ENCODE measurements around the gene ANKS1A.

ANKS1A gene

GRCh38 chr6:35043381-35044130 lies 154.5 kb downstream of the ANKS1A start:
- no peak for DNase-seq

DNA sequence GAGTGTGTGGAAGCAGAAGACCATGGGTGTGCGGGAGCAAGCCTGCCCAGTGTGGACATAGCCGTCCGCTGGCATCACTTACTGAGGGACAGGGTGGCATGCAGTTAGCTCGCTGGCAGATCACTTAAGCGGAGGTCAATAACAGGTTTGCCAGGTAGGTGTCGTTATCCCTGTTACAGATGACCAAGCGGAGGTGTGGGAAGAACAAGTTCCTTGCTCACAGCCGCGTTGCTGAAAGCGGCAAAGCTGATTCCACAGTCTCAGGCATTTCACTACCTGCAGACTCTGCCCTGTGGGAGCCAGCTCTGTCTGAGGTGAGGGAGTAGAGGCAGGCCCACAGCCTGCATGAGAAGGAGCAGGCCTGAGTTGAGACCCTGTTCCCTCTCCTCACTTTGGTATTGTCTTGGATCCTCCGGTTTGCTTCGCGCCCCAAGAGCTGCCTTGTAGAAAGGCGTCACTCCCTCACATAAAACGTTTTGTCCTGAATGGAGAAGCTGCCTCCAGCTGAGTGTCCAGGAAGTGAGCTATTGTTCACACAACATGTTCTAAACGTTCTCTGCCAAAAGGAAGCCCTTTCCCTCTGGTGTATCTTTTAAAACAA lies 155.2 kb downstream of the ANKS1A start:
- no peak for DNase-seq

DNA sequence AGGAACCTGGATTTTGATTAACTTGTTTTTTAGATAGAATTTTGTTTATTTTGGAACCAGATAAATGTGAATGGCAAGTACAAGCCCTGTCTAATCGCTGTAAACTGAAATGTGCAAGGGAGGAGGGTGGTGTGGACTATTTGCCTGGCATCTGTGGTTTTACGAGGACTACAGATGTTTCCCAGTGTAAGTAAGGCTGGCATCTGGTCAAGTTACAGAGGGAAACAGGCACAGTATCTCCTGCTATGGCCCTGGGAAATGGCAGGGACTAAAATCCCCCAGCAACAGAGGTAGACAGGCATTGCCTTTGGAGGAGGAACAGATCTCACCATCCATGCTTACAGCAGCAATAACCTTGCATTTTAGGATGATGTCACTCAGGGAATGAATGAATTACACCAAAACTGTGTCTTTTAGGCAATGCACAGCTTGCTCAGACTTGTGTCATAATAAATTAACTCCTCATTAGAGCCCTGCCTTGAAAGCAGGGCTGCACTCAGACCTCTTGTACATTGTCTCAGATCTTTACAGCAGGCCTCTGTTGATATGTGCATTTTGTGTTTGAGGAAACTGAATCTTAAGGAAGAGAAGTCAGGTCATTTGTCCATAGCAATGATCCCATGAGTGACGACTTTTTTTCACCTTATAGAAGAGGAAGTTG lies 155.8 kb downstream of the ANKS1A start:
- DNase-seq: no peak

GRCh38 chr6:35046103-35046502 lies 157.0 kb downstream of the ANKS1A start:
- no peak for DNase-seq

DNA sequence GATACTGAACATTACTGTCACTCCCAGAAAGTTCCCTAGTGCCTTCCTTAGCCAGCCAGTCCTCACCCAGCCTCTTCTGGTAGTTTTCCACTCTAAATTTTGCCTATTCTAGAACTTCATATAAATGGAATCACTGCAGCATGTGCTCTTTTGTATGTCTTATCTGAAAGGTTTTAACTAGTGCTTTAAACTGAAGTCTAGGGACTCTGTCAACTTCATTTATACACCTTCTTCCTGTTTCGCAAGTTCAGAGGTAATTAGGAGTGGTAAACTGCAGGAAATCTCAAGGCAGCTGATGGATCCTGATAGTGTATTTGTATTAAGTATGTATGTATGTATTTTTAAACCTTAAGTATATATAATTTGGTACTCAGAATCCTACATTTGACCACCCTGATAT lies 157.8 kb downstream of the ANKS1A start:
- no peak for DNase-seq

- no peak for DNase-seq
Observed at GRCh38 chr6:35047265-35048011, 158.4 kb downstream of the ANKS1A start.

DNA sequence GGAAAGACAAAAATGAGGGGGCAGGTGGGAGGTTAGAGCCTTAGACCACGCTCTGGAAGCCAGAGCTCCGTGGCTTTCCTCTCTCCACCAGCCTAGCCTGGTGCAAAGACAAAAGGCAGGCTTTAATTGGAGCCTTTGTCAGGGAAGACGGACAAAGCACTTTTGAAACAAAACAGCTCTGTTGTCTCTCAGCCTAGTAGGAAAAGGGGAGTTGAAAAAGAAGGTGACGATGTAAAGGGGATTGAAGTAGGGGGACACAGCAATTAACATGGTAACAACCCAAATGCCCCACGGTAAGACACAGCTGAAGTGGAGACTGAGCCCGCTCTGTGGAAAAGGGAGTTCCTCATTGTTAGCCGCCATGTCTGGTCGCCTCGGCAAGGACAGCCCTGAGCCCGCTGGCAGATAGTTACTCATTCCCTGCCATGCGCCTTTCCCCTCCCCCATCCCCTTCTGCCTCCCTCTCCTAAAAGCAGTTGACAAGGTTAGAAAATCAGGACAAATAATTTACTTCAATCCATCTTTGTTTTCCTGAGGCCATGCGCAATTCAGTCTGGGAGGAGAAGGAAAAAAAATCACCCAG lies 159.1 kb downstream of the ANKS1A start:
- DNase-seq: no peak

DNA sequence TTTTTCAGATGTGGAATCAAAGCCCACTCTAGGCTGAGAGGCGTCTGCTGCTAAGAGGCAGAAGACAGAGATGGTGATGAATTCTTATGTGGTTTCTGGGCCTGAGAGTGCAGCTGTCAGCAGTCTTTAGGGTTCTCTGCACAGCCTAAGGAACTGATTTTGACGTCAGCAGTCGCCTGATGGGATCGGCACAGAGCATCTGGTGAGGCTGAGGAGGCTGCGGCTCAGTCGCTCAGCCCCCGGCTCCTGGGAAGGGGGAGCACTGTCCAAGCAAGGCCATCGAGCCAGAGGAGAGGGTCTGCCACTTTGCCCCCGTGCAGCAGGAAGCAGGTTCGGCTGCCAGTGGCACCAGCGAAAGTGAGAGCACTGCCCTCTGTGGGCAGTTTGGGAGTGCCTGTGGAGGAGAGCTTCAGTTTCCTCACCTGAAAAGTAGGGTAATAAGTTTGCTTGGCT lies 159.6 kb downstream of the ANKS1A start:
- peak; percentile 70 for DNase-seq

DNA sequence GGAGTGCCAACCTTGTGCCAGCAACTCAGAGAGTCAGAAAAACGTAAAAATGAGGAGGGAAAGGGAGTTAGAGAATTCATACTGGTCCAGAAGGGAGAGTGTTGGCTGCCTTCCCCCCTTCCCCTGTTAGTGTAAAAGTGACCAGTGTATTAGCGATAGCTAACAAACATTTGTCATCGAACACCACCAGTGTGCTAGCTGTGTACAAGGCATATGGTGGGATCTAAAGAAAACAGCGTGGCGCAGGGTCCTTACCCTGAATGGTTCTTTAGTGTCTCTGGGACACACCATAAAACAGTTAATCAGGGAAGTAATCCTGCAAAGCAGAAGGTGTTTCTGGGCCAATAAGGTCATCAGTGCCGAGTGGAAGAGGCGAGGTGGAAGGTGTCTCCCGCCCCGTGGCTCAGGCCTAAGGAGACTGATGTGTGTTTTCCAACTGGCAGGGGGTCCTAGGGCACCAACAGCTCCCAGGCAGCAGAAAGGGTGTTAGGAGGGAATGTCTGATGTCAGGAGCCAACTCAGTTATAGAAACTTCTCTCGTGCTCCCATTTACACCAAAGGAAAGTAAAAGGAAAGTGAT lies 160.2 kb downstream of the ANKS1A start:
- DNase-seq: no peak

- DNase-seq: peak; percentile 85
Observed at GRCh38 chr6:35049900-35050756, 161.1 kb downstream of the ANKS1A start.

DNA sequence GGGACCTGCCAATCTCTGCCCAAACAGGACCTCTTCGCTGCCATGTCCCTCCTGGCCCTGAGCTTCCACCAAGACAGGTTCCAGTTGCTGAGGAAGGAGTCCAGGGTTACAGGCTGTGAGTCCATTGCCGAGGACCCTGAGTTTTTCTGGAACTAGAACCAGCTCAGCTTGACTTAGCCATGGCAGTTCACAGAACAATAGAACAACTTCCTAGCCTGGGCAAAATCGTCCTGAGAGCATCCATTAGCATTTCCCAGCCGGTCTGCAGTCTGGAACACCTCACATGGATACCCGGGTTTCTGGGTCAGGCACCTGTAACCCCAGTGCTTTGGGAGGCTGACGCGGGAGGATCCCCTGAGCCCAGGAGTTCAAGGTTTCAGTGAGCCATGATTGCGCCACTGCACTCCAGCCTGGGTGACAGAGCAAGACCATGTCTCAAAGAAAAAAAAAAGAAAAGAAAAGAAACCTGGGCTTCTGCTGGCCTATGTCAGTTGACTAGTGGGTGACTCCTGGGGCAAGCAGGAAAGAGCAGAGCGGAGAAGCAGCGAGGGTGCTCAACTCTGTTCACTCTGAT lies 161.8 kb downstream of the ANKS1A start:
- DNase-seq: no peak

DNA sequence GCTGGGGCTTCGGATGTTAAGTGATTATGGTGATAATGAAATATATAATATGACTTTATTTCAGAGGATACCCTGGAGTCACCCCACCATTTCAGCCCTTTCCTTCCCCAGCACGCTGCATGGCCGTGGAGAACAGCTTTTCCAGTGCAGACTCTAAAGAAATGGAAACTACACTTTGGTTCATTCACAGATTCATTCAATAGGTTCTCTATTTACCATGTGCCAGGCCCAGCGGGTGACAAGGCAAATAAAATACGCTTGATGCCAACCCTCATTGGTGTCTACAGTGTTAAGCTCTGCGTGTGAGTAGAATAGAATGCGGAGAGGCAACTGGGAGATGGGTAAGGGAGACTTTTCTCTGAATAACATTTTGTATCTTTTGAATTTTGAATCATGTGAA lies 162.3 kb downstream of the ANKS1A start:
- no peak for DNase-seq

- DNase-seq: no peak
Observed at GRCh38 chr6:35051997-35052583, 163.0 kb downstream of the ANKS1A start.

GRCh38 chr6:35052694-35053565 lies 163.9 kb downstream of the ANKS1A start:
- DNase-seq: peak; percentile 71

DNA sequence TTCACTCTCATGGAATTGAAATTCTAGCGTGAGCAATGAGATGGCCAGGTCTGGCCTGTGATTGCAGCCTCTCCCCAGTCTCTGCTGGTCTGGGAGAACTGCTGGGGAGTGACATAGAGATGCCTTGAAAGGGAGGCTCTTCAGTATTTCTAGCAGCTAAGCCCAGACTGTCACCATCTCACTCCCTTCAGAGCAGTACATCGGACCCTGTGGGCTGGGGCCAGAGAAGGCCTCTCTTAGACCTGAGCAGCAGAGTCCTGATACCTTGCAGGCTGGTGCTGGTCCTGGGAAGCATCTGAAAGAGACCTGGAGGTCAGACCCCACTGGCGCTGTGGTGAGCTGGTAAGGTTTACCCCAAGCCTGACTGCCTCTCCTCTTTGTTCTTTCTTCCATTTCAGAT lies 164.6 kb downstream of the ANKS1A start:
- no peak for DNase-seq

GRCh38 chr6:35054106-35054742 lies 165.2 kb downstream of the ANKS1A start:
- no peak for DNase-seq

DNA sequence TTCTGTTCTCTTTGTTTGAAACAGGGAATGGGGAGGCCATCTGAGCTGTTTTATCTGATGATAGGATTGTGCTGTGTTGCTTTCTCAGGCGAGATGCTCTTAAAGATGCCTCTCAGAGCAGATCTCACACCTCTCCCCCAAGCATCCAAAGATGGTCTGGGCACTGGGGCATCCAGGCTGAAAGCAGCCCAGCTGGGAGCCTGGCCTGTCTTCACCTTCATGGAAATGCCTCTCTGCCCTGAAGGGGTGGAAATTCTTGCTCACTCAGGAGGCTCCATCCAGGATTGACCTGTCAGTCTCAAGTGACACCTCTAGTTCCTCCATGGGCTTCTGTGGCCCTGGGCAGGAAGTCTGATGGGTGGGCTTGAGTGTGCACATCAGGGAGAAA lies 165.7 kb downstream of the ANKS1A start:
- no peak for DNase-seq

DNA sequence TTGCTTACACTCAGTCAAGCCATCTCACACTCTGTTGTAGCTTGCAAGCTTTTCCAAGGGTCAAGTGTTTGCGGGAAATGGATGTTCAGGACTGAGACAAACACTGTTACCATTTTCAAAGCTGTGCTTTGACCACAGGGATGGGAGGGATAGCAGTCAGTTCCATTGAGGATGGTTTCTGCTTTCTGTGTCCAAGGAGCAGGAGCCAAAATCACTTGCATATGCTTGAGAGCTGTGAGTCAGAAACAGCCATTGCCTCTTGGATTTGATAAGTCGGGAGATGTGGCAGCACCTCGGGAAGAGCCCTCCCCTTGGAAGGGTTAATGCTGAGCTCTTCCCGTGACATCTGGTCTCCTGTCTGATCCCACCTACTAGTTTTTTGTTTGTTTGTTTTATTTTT lies 166.8 kb downstream of the ANKS1A start:
- DNase-seq: no peak

DNA sequence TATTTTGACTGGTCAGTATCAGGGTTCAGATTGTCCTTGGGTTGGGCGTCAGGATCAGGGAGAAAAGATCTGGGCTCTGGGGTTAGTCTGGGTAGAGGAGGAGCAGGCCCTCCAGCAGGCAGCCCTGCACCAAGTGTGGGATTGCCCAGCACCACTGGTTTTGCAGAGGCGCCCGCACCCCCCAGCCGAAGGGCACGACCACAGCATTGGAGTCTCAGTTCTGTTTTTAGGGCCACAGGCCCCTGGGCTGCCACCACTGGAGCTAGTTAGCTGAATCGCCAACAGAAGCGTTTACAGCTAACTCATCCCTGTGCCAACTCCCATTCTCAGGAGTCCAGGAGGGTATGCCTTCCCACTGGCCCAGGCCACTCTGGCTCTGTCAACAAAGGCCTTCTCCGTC lies 167.9 kb downstream of the ANKS1A start:
- DNase-seq: no peak

Measured in right hindlimb (tissue), 1 donor.